GM12873 (cell line): ENCODE results near the gene GDPD2.

ENCODE experiments used
- TF ChIP-seq, protein P1 (sequence below): IDR thresholded peaks from 2 replicates; pipeline ENCODE4 v1.5.1; 2012; ENCODE audit warnings: low read depth, mild to moderate bottlenecking, moderate library complexity, low read length, control low read depth; ENCODE audit not compliant: insufficient read depth; ENCODE audit errors: missing control alignments

The GDPD2 gene

DNA sequence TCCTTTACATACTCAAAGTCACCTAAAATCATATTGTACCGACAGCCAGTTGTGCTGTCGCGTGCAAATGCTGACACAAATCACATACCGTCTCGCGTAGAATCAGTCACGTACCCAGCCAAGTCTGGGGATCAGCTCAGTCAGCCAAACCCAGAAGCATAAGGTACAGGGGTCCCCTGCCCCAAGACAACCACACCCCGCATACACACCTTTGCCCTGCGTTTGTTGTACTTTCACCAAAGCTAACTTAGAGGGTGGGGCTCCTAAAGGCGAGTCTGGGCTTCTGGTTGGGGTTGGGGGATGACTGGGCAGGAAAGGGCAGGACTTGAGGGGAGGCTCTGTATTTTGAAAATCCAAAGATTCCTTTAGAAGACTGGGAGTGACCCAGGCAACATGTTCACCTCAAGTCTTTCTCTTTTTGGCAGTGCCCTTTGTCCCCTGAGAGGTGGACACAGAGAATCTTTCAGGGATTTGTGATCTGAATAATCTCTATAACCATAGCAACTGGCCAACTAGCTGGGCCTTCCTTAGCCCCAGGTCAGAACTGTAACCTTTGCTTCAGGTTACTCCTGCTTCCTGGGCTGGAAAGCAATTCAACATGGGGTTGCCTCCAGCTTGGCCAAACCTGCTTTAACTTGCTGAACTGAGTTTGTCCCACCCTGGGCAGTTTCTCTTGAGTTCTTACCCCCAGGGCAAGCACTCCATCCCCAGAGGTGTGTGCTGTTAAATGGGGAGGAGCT, 992 bp downstream of the GDPD2 start:
- TF ChIP-seq, protein P1, sequence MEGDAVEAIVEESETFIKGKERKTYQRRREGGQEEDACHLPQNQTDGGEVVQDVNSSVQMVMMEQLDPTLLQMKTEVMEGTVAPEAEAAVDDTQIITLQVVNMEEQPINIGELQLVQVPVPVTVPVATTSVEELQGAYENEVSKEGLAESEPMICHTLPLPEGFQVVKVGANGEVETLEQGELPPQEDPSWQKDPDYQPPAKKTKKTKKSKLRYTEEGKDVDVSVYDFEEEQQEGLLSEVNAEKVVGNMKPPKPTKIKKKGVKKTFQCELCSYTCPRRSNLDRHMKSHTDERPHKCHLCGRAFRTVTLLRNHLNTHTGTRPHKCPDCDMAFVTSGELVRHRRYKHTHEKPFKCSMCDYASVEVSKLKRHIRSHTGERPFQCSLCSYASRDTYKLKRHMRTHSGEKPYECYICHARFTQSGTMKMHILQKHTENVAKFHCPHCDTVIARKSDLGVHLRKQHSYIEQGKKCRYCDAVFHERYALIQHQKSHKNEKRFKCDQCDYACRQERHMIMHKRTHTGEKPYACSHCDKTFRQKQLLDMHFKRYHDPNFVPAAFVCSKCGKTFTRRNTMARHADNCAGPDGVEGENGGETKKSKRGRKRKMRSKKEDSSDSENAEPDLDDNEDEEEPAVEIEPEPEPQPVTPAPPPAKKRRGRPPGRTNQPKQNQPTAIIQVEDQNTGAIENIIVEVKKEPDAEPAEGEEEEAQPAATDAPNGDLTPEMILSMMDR: no peak

DNA sequence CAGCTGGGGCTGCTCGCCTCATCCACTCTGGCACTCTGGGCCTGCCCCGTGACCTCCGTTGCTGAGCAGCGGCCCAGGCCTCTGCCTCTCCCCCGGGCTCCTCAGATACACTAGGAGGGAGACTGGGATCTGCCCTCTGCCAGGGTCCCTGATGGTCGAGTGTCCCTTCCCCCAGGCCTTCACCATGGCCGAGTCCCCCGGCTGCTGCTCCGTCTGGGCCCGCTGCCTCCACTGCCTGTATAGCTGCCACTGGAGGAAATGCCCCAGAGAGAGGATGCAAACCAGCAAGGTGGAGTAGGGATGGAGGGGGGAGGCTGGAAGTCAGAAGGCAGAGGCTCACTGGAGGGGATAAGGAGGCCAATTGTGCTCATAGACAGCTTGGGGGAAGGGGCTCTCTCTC, 1.7 kb downstream of the GDPD2 start:
- TF ChIP-seq, protein P1: no peak

DNA sequence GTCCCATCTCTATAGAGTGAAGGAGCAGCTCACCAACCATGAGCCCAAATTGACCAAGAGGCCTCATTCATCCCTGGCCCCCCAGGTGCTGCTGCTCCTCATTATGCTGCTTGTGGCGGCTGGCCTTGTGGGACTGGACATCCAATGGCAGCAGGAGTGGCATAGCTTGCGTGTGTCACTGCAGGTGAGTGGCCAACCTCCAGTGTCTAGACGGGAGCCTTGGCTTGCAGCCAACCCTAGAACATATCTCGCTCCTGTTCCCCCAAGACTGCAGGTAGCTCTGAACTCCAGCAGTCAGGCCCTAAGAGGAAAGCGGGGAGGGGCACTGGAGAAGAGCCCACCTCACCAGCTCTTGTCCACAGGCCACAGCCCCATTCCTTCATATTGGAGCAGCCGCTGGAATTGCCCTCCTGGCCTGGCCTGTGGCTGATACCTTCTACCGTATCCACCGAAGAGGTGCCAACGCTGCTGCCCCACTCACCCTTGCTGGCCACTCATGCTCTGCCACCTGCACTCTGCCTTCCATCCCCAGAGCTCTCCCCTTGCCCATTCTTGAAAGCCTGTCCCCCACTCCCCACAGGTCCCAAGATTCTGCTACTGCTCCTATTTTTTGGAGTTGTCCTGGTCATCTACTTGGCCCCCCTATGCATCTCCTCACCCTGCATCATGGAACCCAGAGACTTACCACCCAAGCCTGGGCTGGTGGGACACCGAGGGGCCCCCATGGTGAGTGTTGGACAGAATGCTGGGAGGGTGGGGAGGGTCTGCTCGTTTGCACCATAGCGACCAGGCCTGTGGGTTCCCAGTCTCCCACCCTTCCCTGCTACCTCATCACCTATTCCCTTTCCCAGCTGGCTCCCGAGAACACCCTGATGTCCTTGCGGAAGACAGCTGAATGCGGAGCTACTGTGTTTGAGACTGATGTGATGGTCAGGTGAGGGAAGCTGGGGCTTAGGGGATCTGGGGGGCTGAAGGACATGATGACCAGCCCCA, 3.5 kb downstream of the GDPD2 start:
- TF ChIP-seq, protein P1: no peak

DNA sequence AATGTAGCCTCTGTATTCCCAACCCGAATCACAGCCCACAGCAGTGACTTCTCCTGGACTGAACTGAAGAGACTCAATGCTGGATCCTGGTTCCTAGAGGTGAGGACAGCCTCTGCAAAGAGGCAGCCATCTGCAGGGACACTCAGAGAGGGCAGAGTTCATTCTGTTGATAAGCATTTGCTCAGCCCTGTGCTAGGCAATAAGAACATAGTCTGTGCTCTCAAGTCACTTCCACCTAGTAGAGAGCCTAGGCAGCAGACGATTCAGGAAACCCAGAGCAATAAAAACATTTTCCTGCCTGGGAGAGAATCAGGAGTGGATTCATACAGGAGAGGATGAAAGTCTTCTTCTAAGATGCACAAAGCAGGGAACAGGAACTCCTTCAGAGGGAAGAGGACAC, 4.3 kb downstream of the GDPD2 start:
- TF ChIP-seq, protein P1: no peak

DNA sequence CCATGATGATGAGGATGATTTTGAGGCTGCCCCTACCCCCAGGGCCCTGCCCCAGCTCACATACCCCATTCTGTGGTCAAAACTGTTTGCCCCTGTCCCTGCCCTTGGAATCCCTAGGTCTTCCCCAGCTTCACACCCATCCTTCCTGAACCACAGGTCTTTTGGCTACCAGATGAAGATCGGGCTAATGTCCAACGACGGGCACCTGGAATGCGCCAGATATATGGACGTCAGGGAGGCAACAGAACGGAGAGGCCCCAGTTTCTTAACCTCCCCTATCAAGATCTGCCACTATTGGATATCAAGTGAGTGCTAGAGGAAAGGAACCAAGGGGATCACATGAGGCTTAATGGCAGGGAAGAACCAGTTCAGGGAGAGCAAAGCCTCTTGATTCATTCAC, 6.6 kb downstream of the GDPD2 start:
- TF ChIP-seq, protein P1: no peak

DNA sequence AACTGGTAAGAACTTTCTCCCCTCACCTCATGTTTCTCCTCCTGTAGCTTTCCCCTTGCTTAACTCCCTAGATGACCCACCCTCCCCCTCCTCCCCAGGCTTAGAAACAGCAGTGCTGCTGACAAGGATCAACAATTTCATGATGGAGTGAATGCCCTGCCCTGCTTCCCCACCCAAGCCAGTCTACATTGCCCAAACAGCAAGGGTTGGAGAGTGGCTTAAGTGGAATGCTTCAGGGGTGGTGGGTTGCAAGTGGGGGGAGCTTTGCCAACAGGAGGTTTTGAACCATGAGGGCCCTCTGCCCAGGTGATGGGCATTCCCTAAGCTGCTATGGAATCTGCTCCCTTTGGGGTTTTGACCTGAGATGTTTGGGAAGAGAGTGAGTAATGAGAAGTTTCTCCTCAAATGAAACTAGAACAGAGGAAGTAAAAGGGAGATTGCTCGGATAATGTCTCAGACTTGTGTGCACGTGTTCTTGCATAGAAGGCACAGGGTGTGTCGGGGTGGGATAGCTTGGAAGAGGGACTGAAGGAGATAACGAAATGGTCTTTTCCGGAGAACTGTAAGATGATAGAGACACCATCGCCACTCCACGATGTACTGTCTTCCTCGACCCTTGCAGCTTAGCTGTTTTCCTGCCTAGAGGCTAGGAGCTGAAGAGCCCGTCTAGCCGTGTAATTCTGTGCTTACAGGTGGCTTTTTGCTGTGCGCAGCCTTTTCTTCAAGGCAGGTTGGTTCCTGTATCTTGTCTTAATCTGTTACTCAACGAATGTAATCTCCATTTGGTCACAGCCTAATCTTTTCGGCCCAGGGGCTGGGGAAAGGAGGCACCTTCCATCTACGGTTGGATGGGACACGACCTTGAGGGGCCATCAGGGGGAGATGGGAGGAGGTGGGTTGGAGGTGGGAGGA, 10.1 kb downstream of the GDPD2 start:
- TF ChIP-seq, protein P1: no peak
